Trophoblast cell (in vitro differentiated cells and primary cell): ENCODE results near the gene SPINT2.

ENCODE experiments used
- DNase-seq, 2 donors: peaks; one replicate each; pipeline ENCODE4 v3.0.0-alpha.2; 2016
- H2AFZ ChIP-seq: 2 replicates; pipeline ENCODE4 v1.6.1; 2013; ENCODE audit warnings: low read length, moderate library complexity, mild to moderate bottlenecking; ENCODE audit not compliant: insufficient read depth, poor library complexity
- H2AK5ac ChIP-seq: 2 replicates; pipeline ENCODE4 v1.6.1; 2013; ENCODE audit warnings: mild to moderate bottlenecking, low read length
- H2BK120ac ChIP-seq: 2 replicates; pipeline ENCODE4 v1.6.1; 2013; ENCODE audit warnings: low read length, mild to moderate bottlenecking, moderate library complexity; ENCODE audit not compliant: insufficient read depth, poor library complexity
- H2BK12ac ChIP-seq: 2 replicates; pipeline ENCODE4 v1.6.1; 2013; ENCODE audit warnings: mild to moderate bottlenecking, low read length, moderate library complexity
- H2BK5ac ChIP-seq: 2 replicates; pipeline ENCODE4 v1.6.1; 2013; ENCODE audit warnings: low read length, low read depth, moderate library complexity, mild to moderate bottlenecking; ENCODE audit not compliant: poor library complexity
- H3K14ac ChIP-seq: 2 replicates; pipeline ENCODE4 v1.6.1; 2013; ENCODE audit warnings: mild to moderate bottlenecking, low read length
- H3K18ac ChIP-seq: 2 replicates; pipeline ENCODE4 v1.6.1; 2013; ENCODE audit warnings: mild to moderate bottlenecking, low read length
- H3K23ac ChIP-seq: 2 replicates; pipeline ENCODE4 v1.6.1; 2013; ENCODE audit warnings: low read length
- H3K27ac ChIP-seq: 2 replicates; pipeline ENCODE4 v1.5.1; 2013; ENCODE audit warnings: low read depth, mild to moderate bottlenecking, inconsistent platforms, low read length, moderate library complexity
- H3K27me3 ChIP-seq: 2 replicates; pipeline ENCODE4 v1.6.1; 2013; ENCODE audit warnings: inconsistent platforms, mild to moderate bottlenecking, low read length, moderate library complexity; ENCODE audit not compliant: insufficient read depth
- H3K36me3 ChIP-seq, 2 experiments: 1 replicate in 1 of 2; 2 replicates in 1 of 2; pipeline ENCODE4 v1.6.1; 2013; ENCODE audit warnings: low read length in 2 of 2, mild to moderate bottlenecking in 2 of 2, moderate library complexity in 1 of 2; ENCODE audit not compliant: insufficient read depth in 2 of 2, control insufficient read depth in 1 of 2
- H3K4ac ChIP-seq: 2 replicates; pipeline ENCODE4 v1.6.1; 2013; ENCODE audit warnings: low read depth, mild to moderate bottlenecking, low read length, moderate library complexity
- H3K4me1 ChIP-seq, 2 experiments: 1 replicate in 1 of 2; 2 replicates in 1 of 2; pipeline ENCODE4 v1.6.1; 2013; ENCODE audit warnings: low read length in 2 of 2, mild to moderate bottlenecking in 2 of 2, moderate library complexity in 1 of 2; ENCODE audit not compliant: insufficient read depth in 2 of 2, control insufficient read depth in 1 of 2
- H3K4me2 ChIP-seq: 2 replicates; pipeline ENCODE4 v1.6.1; 2013; ENCODE audit warnings: inconsistent platforms, mild to moderate bottlenecking, low read length, moderate library complexity
- H3K4me3 ChIP-seq: 2 replicates; pipeline ENCODE4 v1.5.1; 2013; ENCODE audit warnings: mild to moderate bottlenecking, low read depth, low read length, inconsistent platforms
- H3K79me1 ChIP-seq: one replicate; pipeline ENCODE4 v1.6.1; 2013; ENCODE audit warnings: low read length
- H3K79me2 ChIP-seq: 2 replicates; pipeline ENCODE4 v1.6.1; 2013; ENCODE audit warnings: low read length, mild to moderate bottlenecking; ENCODE audit not compliant: control insufficient read depth, insufficient read depth, poor library complexity
- H3K9ac ChIP-seq: 2 replicates; pipeline ENCODE4 v1.6.1; 2013; ENCODE audit warnings: mild to moderate bottlenecking, low read length
- H3K9me3 ChIP-seq: 2 replicates; pipeline ENCODE4 v1.6.1; 2013; ENCODE audit warnings: low read depth, mild to moderate bottlenecking, control low read depth, inconsistent platforms, low read length; ENCODE audit not compliant: insufficient read depth
- H4K12ac ChIP-seq: 2 replicates; pipeline ENCODE4 v1.6.1; 2013; ENCODE audit warnings: low read depth, mild to moderate bottlenecking, low read length, moderate library complexity
- H4K8ac ChIP-seq: 2 replicates; pipeline ENCODE4 v1.6.1; 2013; ENCODE audit warnings: low read depth, mild to moderate bottlenecking, low read length, moderate library complexity
- H4K91ac ChIP-seq: one replicate; pipeline ENCODE4 v1.6.1; 2013; ENCODE audit warnings: low read depth, mild to moderate bottlenecking, low read length, moderate library complexity
- WGBS: extraction: QIAGEN DNeasy Blood & Tissue Kit; methylation state at CpG from one replicate; pipeline ENCODE4 v1.1.7; 2013; ENCODE audit warnings: missing lambda C conversion rate; ENCODE audit not compliant: insufficient read length, insufficient coverage; ENCODE audit errors: extremely low coverage; 5-methylcytosine and 5-hydroxymethylcytosine counted together

The SPINT2 gene

DNA sequence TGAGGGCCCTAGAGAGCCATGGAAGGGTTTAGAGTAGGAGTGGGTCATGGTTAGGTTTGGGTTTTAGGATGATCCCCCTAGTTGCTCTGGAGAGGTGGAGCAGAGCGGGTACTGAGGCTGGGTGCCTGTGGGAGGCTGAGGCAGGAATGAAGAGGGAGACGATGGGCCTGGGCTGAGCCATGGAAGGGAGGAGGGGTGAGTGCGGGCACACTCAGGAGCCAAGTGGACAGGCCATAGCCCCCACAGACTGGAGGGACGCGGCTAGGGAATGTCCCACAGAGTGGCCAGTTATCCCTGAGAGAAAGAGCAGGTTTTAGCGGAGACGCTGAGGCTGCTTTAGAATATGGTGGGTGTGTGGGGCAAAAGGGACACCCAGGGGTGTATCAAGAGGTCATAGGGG, 65.3 kb downstream of the SPINT2 start:
- H3K27me3 ChIP-seq, result no peaks in the 10 kb centered on the region
- DNase-seq, result no peak
- H2AFZ ChIP-seq, result no peak overlapping the region
- H2BK12ac ChIP-seq, result no peak overlapping the region
- H3K79me1 ChIP-seq, result no peaks in the 10 kb centered on the region
- no peak overlapping the region for H3K23ac ChIP-seq
- H3K18ac ChIP-seq, result no peak overlapping the region
- no peak overlapping the region for H3K27ac ChIP-seq
- H2BK120ac ChIP-seq, result no peak overlapping the region
- no peak overlapping the region for H4K91ac ChIP-seq
- H3K36me3 ChIP-seq, result peaks cover 10 to 12% of the 10 kb centered on the region in 2 experiments
- H3K4me1 ChIP-seq, result no peaks in the 10 kb centered on the region
- H4K12ac ChIP-seq, result no peak overlapping the region
- no peak overlapping the region for H3K9ac ChIP-seq
- H3K9me3 ChIP-seq, result no peaks in the 10 kb centered on the region
- no peak overlapping the region for H3K14ac ChIP-seq
- no peak overlapping the region for H3K4me3 ChIP-seq
- no peak overlapping the region for H3K4ac ChIP-seq
- no peaks in the 10 kb centered on the region for H3K79me2 ChIP-seq
- no peak overlapping the region for H2AK5ac ChIP-seq
- no peak overlapping the region for H4K8ac ChIP-seq
- no peak overlapping the region for H2BK5ac ChIP-seq
- no peak overlapping the region for H3K4me2 ChIP-seq
- WGBS, result no CpG with 5 or more reads among the region's 7 CpGs

DNA sequence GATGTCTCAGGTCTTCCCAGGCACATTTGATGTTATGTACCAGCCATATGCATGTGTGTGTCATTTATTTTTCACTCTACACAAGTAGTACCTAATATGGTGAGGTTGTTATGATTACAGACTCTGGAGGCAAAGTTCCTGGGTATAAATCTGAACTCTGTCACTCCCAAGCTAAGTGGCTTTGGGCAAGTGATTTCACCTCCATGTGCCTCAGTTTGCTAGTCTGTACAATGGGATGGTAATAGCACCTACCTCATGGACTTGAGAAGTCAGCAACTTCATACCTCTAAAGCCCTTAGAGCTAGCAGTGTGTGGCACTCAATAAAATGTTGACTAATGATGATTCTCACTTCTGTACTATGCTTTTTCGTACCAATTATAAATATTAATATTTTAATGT, 67.4 kb downstream of the SPINT2 start:
- Histone ChIP-seq H3K27ac (no peak overlapping the region), H4K91ac (no peak overlapping the region), H3K4me3 (no peak overlapping the region), H3K27me3 (no peaks in the 10 kb centered on the region), H4K8ac (no peak overlapping the region), H3K9ac (no peak overlapping the region), H4K12ac (no peak overlapping the region), H3K23ac (no peak overlapping the region), H3K4ac (no peak overlapping the region), H3K79me2 (peaks cover 2% of the 10 kb centered on the region), H3K4me2 (no peak overlapping the region), H2AK5ac (no peak overlapping the region), H3K18ac (no peak overlapping the region), H3K14ac (no peak overlapping the region), H2BK5ac (no peak overlapping the region), H2BK12ac (no peak overlapping the region), H2AFZ (no peak overlapping the region), H2BK120ac (no peak overlapping the region), H3K36me3 (peaks cover 9 to 10% of the 10 kb centered on the region in 2 experiments), H3K9me3 (no peaks in the 10 kb centered on the region), H3K79me1 (peaks cover 7% of the 10 kb centered on the region), H3K4me1 (peaks cover 0 to 3% of the 10 kb centered on the region in 2 experiments)
- DNase-seq, result no peak
- no CpG with 5 or more reads among the region's 1 CpG for WGBS

GRCh38 chr19:38333245-38333644, 68.9 kb downstream of the SPINT2 start:
- Histone ChIP-seq H2BK12ac (no peak overlapping the region), H4K8ac (no peak overlapping the region), H2AK5ac (no peak overlapping the region), H3K27ac (no peak overlapping the region), H3K27me3 (no peaks in the 10 kb centered on the region), H3K9ac (no peak overlapping the region), H3K18ac (no peak overlapping the region), H3K79me1 (peaks cover 9% of the 10 kb centered on the region), H3K4ac (no peak overlapping the region), H4K12ac (no peak overlapping the region), H3K4me3 (no peak overlapping the region), H3K79me2 (peaks cover 2% of the 10 kb centered on the region), H2BK120ac (no peak overlapping the region), H3K14ac (no peak overlapping the region), H2AFZ (no peak overlapping the region), H3K4me2 (no peak overlapping the region), H3K23ac (no peak overlapping the region), H3K4me1 (peaks cover 0 to 8% of the 10 kb centered on the region in 2 experiments), H3K9me3 (peaks cover 5% of the 10 kb centered on the region), H2BK5ac (no peak overlapping the region), H3K36me3 (peaks cover 0 to 4% of the 10 kb centered on the region in 2 experiments), H4K91ac (no peak overlapping the region)
- no peak for DNase-seq
- no CpG with 5 or more reads among the region's 9 CpGs for WGBS

DNA sequence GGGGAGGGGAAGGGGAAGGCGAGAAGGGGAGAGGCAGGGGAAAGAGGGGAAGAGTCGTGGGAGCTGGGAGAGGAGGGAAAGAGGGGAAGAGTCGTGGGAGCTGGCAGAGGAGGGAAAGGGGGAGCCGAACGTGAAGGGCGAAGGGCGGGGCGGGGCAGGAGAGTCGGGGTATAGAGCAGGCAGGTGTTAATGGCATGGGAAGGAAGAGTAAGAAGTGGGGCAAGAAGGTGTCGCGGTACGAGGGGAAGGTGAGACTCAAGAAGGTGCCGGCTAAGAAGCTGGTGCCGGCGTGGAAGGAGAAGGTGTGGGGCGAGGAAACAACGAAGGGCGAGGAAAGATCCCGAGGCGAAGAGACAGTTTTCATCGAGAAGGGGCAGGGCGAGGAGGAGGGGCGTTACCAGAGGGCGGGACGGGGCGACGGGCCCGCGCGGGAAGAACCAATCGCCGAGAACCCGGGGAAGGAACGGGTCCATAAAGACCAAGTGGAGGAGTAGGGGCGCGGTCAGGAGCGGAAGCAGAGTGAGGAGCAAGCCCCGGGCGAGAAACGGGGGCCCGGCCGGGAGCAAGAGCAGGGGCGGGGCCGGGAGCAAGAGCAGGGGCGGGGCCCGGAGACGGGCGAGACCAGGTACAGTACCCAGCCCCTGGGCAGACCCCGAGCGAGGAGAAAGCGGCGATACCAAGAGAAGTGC, 71.7 kb downstream of the SPINT2 start:
- Histone ChIP-seq H2BK120ac (peak overlapping the region; percentile 19), H3K4me1 (peaks cover 3 to 11% of the 10 kb centered on the region in 2 experiments), H2BK12ac (no peak overlapping the region), H3K27ac (peak overlapping the region; percentile 55), H2BK5ac (peak overlapping the region; percentile 45), H3K4ac (peak overlapping the region; percentile 34), H3K4me3 (peak overlapping the region; percentile 69), H3K23ac (no peak overlapping the region), H3K36me3 (peaks cover 0 to 3% of the 10 kb centered on the region in 2 experiments), H3K4me2 (peak overlapping the region; percentile 70), H3K9me3 (peaks cover 10% of the 10 kb centered on the region), H4K12ac (peak overlapping the region; percentile 2), H4K8ac (peak overlapping the region; percentile 73), H4K91ac (peak overlapping the region; percentile 45), H3K79me1 (peaks cover 15% of the 10 kb centered on the region), H3K79me2 (peaks cover 2% of the 10 kb centered on the region), H3K18ac (peak overlapping the region; percentile 58), H2AFZ (peak overlapping the region; percentile 69), H3K9ac (no peak overlapping the region), H2AK5ac (no peak overlapping the region), H3K27me3 (no peaks in the 10 kb centered on the region), H3K14ac (peak overlapping the region; percentile 68)
- peak; percentile 95 for DNase-seq
- WGBS, result no CpG with 5 or more reads among the region's 52 CpGs
